CD4-positive, alpha-beta T cell treated with Interleukin-2 at 100 ng/mL for 4 hours (primary cell): ENCODE results near the gene ARHGAP5.

Experiments used
- DNase-seq: peaks from one replicate; pipeline ENCODE4 v3.0.0-alpha.2; 2020; ENCODE audit warnings: low spot score

ARHGAP5 gene

DNA sequence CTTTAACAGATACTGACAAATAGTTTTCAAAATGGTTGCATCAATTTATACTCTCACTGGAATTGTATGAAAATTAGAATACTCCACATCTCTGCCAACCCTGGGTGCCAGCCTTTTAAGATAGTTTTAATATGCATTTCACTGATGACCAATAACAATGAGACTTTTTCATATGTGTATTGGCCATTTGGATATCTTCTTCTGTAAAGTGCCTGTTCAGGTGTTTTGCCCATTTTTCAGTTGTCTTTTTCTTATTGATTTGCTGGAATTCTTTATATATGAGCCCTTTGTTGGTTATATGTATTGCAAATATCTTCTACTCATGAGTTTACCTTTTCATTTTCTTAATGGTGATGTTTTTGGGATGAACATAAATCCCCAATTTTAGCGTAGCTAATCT is 108.0 kb downstream of the ARHGAP5 start:
- no peak for DNase-seq

DNA sequence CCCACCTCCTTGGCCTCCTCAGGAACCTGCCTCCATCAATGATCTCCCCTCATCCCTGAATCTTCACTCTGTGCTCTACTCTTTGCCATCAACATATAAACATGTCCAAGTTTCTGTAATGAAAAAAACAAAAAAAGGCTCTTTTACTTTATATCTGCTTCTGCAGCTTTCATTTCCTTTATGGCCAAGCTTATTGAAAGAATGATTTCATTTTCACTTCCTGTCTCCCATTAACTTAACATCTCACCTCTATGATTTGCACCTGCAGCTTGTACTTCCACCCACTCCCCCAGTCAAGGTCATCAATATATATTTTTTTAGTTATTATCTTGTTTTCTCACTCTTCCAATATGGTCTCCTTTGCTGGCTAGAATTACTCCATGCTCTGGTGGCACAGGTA is 109.1 kb downstream of the ARHGAP5 start:
- no peak for DNase-seq

- no peak for DNase-seq
Observed at GRCh38 chr14:32189811-32190210, 112.7 kb downstream of the ARHGAP5 start.

DNA sequence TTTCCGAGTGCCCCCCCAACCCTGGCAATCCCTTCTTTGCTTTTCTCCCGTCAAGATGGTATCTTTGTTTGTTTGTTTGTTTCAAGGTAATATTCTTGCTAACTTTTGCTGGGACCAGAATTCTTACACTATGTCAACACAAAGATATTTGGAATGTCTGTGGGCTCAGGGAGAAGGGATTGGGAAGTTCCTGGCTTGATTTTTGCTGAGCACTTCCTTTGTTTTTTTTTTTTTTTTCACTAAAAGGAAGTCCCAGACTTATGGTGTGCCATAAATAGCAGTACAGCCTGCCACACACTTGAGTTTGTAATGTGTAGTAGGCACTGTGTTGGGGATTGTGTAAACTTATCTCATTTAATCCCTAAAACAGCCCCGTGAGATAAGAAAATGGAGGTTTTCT is 113.6 kb downstream of the ARHGAP5 start:
- DNase-seq: no peak

GRCh38 chr14:32192712-32193373 is 115.7 kb downstream of the ARHGAP5 start:
- DNase-seq: no peak

GRCh38 chr14:32193532-32193931 is 116.4 kb downstream of the ARHGAP5 start:
- no peak for DNase-seq

DNA sequence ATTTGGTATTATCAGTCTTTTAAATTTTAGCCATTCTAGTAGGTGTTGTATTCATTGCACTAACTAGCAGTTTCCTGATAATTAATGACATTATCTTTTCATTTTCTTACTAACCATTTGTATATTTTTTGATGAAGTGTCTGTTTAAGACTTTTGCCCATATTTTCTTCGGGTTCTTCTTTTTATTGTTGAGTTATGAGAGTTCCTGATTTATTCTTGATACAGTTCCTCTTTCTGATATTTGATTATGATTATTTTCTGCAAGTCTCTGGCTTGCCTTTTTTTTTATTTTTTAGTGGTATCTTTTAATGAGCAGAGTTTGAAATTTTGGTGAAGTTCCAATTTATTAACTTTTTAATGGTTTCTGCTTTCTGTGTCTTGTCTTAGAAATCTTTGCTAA is 118.5 kb downstream of the ARHGAP5 start:
- DNase-seq: no peak

DNA sequence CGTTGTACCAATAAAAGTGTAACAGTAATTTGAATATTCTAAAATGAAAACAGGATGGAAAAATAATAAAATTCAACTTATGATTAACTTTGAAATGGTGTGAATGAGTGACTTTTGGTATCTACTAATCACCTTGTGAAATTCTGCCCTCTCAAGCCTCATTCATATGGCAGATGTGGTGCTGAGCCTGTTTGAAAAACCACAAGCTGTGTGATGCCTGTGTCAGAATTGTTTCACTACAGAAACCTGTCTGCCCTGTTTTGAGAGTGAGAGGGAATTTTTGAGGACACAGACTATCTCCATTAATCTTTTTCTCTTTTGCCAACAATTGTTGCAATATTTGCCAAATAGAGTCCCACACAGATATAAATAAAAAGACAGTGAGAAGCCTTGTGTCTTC is 120.8 kb downstream of the ARHGAP5 start:
- no peak for DNase-seq

DNA sequence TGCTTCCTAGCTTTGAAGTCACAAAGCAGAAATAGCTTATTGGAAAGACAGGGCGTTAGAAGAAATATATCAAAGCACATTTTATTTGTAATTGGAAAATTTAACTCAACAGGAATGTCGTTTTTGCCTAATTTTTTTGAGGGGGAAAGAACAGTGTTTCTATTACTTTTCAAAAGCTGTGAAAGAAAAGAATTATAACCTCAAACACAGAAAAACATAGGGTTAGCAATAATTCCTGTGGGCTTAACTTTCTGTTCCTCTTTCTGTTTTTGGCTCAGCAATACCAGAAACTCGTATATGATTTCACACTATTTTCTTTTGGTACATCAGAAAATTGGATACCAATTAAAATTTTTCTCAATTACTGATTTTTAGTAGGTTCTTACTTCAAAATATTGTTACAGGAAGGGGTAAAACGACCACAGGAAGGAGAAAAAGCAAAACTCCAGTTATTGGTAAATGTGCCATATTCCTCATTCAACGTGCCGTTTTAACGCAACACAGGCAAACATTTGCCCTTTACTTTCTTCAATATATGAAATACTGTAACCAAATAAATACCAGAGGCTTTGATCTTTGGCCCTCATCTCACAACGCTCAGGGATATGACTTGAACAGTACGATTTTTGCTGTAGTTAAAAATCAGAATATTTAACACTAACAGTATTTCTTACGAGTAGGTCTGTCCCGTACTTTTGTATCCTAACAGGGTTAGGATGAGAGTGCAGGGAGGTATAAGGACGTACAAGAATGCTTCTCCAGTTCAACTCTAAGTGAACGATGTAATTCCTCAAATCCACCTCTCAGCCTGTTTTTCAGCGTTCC is 123.5 kb downstream of the ARHGAP5 start:
- DNase-seq: peak; percentile 3

DNA sequence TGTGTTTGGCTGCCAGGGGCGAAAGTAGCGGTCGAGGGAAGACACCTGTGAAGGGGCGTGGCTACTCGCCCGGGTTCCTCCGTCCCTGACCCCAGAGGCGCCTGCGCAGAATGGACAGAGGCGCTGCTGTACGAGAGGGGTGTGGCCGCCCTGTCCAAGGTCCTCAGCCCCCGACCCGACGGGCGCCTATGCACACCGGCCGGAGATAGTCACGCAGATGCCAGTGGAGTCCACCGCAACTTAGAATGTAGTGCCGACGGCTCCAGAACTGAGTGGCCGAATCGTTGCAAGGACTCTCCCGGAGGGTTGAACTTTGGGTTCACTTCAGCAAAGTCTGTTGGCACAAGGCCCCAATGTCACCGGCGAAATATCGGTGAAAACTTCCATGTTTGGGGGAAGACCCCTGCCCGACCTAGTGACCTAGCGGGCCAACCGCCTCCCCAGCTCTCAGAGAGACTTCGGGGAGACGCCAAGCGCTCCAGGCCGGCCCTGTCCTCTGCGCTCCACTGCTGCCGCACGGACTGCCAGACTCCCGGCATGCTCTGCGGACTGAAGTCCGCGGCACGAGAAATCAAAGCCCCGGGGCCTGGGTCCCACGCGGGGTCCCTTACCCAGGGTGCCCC is 124.2 kb downstream of the ARHGAP5 start:
- peak; percentile 75 for DNase-seq

GRCh38 chr14:32201816-32202490 is 124.8 kb downstream of the ARHGAP5 start, which contains the start of gene RNU6-7:
Gene RNU6-7, plus strand, starts transcription at chr14:32202045.
- peak; percentile 53 for DNase-seq

- no peak for DNase-seq
Observed at GRCh38 chr14:32202491-32202997, 125.4 kb downstream of the ARHGAP5 start.

DNA sequence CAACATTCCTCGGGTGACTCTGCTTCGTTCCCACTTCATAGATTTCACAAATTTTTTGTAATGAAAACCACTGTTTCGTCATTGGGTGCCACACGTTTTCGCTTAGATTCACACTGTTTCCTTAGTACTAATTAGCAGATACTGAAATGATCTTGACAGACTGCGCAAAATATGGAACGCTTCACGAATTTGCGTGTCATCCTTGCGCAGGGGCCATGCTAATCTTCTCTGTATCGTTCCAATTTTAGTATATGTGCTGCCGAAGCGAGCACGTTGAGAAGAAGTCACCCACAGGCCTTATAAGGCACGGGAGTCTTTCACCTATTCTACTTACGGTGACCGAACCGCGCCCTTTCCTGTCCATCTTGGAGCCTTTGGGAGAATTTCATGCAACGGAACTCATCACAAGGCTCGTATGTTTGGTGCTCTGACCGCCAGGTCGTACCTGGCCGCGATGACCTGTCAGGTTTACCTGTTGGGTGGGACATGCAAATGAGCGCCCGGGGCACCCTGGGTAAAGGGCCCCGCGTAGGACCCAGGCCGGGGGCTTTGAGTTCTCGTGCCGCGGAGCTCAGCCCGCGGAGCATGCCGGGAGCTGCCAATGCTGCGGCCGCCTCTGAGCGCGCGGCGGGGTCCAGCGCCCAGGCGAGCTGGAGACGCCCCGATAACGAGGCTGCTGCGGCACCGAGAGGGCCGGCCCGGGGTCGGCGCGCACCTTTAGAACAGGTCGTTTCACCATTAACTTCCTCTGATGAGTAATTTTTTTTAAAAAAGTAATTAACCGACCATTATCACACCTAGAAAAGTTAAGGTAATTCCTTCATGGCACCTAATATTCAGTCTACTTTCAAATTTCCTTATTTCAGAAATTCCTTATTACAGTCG is 126.1 kb downstream of the ARHGAP5 start, which contains the start of gene RNU6-8:
RNU6-8 (minus strand) TSS at position 272 of the 885 bp plus-strand sequence.
- peak; percentile 87 for DNase-seq

DNA sequence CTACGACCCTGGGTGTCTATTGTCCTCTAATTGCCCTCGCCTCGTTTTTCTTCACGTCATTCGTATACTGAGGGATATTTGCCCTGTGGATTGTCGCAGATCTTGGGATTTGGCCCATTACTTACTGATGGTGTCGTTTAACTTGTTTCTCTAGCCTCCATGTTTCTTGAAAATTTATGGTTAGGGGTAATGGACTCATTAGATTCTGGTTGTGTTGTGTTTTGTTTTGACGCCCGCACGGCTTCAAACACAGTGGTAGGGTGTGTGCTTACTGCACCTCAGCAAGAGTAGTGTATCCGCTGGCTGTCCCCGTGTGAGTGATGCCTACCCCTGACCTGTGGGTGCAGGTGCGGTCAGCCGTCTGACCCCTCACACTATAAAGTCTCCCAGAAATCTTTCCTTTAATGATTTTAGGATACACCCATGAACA is 126.8 kb downstream of the ARHGAP5 start:
- DNase-seq: peak; percentile 8

GRCh38 chr14:32205554-32205953 is 128.4 kb downstream of the ARHGAP5 start:
- DNase-seq: no peak

GRCh38 chr14:32205984-32206383 is 128.9 kb downstream of the ARHGAP5 start:
- DNase-seq: no peak

DNA sequence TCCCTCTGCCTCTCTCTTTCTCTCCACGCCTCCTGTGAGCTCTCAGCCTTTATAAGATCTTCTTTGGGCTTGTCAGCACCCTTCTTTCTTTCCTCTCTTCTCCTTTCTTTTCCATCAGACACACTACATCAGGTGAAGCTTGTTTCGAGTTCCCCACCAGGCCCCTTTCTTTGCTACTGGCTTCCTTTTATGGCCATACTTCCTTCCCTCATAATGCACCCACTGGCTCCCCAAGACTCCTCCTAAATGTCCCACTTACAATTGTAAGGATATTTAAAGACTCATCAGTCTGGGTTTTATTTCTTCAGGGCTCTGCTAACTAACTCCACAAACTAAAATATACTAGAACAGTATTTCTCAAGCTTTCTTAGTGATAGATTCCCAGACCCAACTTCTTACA is 129.4 kb downstream of the ARHGAP5 start:
- no peak for DNase-seq

GRCh38 chr14:32208490-32208889 is 131.4 kb downstream of the ARHGAP5 start:
- DNase-seq: no peak
